HepG2 (cell line): Measurements from ENCODE around the gene ASB4. TPM values are rescaled to one million over a fixed set of nuclear protein-coding genes. Genes with fewer than 3 reads are reported as not detected.

ENCODE experiments used
- ATAC-seq: fragments of 200-7000 bp; cut with Tn5 transposase; 3 replicates; pipeline ENCODE4 v1.9.1; 2020; ENCODE audit warnings: mild to moderate bottlenecking, moderate library complexity
- BruUV-seq: library from RNA; stranded (reverse); fragments of 400-500 nt; replicated peaks from 2 replicates; lab custom pipeline; 2021; lab: Mats Ljungman, UMichigan
- CTCF ChIA-PET: fragments of 300-600 bp; formaldehyde crosslinking; extraction: SDS; loops from one replicate; lab custom pipeline; 2021; ENCODE audit warnings: low total read pairs, inconsistent platforms, low intra/inter-chr PET ratio; lab: Yijun Ruan, JAX
- POLR2A ChIA-PET: fragments of 350-600 bp; sonication (Branson Sonifier 250); formaldehyde crosslinking; loops from one replicate; lab custom pipeline; 2020; ENCODE audit warnings: antibody characterized with exemption, inconsistent platforms; lab: Yijun Ruan, JAX
- DNase-seq: peaks from one replicate; pipeline ENCODE4 v3.0.0-alpha.2; 2015; ENCODE audit warnings: low spot score
- FAIRE-seq: peaks from 3 replicates; lab custom pipeline; 2011; peaks lifted over from hg19 to GRCh38; lab: Jason Lieb, UNC
- H2AFZ ChIP-seq: one replicate; pipeline ENCODE4 v1.6.1; 2011; ENCODE audit warnings: low read length, inconsistent platforms
- H3K27ac ChIP-seq: fragments of 300-600 bp; 3 replicates; pipeline ENCODE4 v1.8.0; 2011; ENCODE audit warnings: mixed run types, mild to moderate bottlenecking, mixed read lengths, low read length, inconsistent platforms; ENCODE audit not compliant: insufficient read depth; ENCODE audit errors: extremely low read length
- H3K27me3 ChIP-seq, 2 experiments: fragments of 200-600 bp in 1 of 2; 2 replicates in 1 of 2; 3 replicates in 1 of 2; pipeline versions ENCODE4 v1.6.0 to v1.8.0; 2011; ENCODE audit warnings: low read length in 2 of 2, mild to moderate bottlenecking in 2 of 2, moderate library complexity in 2 of 2, inconsistent platforms in 1 of 2; ENCODE audit not compliant: insufficient read depth in 2 of 2, control insufficient read depth in 1 of 2
- H3K36me3 ChIP-seq, 2 experiments: fragments of 200-600 bp in 1 of 2; replicated peaks in 1 of 2; 2 replicates in 1 of 2; 3 replicates in 1 of 2; pipeline versions ENCODE4 v1.5.1 to v1.8.0; 2011; ENCODE audit warnings: low read length in 2 of 2, inconsistent platforms in 1 of 2; ENCODE audit not compliant: insufficient read depth in 2 of 2, control insufficient read depth in 1 of 2
- H3K4me1 ChIP-seq: 2 replicates; pipeline ENCODE4 v1.5.1; 2012; ENCODE audit warnings: low read length, inconsistent platforms; ENCODE audit not compliant: insufficient read depth
- H3K4me2 ChIP-seq: 2 replicates; pipeline ENCODE4 v1.6.0; 2011; ENCODE audit warnings: low read depth, low read length, inconsistent platforms
- H3K4me3 ChIP-seq, 3 experiments: fragments of 200-600 bp in 1 of 3; sonication (generic), shearing (Covaris generic) in 1 of 3; replicated peaks in 1 of 3; 2 replicates each; pipeline ENCODE4 v1.5.1; 2011 to 2016; ENCODE audit warnings: low read length in 3 of 3, inconsistent platforms in 2 of 3, low read depth in 2 of 3, mild to moderate bottlenecking in 2 of 3, control low read depth in 1 of 3, mixed read lengths in 1 of 3; ENCODE audit not compliant: insufficient read depth in 1 of 3
- H3K79me2 ChIP-seq: one replicate; pipeline ENCODE4 v1.6.1; 2011; ENCODE audit warnings: low read length, inconsistent platforms; ENCODE audit not compliant: insufficient read depth
- H3K9ac ChIP-seq: 2 replicates; pipeline ENCODE4 v1.6.0; 2011; ENCODE audit warnings: mild to moderate bottlenecking, low read depth, low read length, inconsistent platforms; ENCODE audit not compliant: insufficient read depth
- H3K9me3 ChIP-seq: 2 replicates; pipeline ENCODE4 v1.5.1; 2012; ENCODE audit warnings: mild to moderate bottlenecking, low read length
- H4K20me1 ChIP-seq: 2 replicates; pipeline ENCODE4 v1.6.0; 2011; ENCODE audit warnings: inconsistent platforms, mild to moderate bottlenecking, low read length, moderate library complexity; ENCODE audit not compliant: insufficient read depth
- AHR ChIP-seq: IDR thresholded peaks from 2 replicates; pipeline ENCODE4 v1.6.1; 2018; ENCODE audit warnings: missing genetic modification reagents, missing compliant biosample characterization
- EZH2 ChIP-seq: conservative IDR thresholded peaks from 2 replicates; pipeline ENCODE4 v1.6.1; 2012; ENCODE audit warnings: mild to moderate bottlenecking, low read depth, low read length, moderate library complexity
- HNF4G ChIP-seq, 2 experiments: sonication (generic) in 1 of 2; formaldehyde crosslinking in 1 of 2; IDR thresholded peaks; 2 replicates each; pipeline versions ENCODE4 v1.4.0 to v1.6.1; 2011 to 2020; ENCODE audit warnings: borderline replicate concordance in 2 of 2, low read depth in 2 of 2, mild to moderate bottlenecking in 2 of 2, low read length in 1 of 2, missing genetic modification reagents in 1 of 2, moderate library complexity in 1 of 2
- HNRNPUL1 ChIP-seq: fragments of 200-400 bp; formaldehyde crosslinking; IDR thresholded peaks from 2 replicates; pipeline ENCODE4 v1.6.1; 2017; ENCODE audit warnings: low read depth, mild to moderate bottlenecking, low read length, moderate library complexity
- MXD3 ChIP-seq: IDR thresholded peaks from 2 replicates; pipeline ENCODE4 v1.6.1; 2016; ENCODE audit warnings: mild to moderate bottlenecking, missing biosample characterization, missing genetic modification reagents
- PHB2 ChIP-seq: fragments of 450-650 bp; IDR thresholded peaks from 2 replicates; pipeline ENCODE4 v1.6.1; 2018; ENCODE audit not compliant: partially characterized antibody
- RORA ChIP-seq: sonication (generic); formaldehyde crosslinking; IDR thresholded peaks from 2 replicates; pipeline ENCODE4 v1.5.0; 2020; ENCODE audit warnings: mild to moderate bottlenecking, missing genetic modification reagents, moderate library complexity
- ZFP36 ChIP-seq: fragments of 150-350 bp; IDR thresholded peaks from 2 replicates; pipeline ENCODE4 v1.6.1; 2018; ENCODE audit warnings: borderline replicate concordance, low read length, low read depth; ENCODE audit not compliant: partially characterized antibody
- ZMYM4 ChIP-seq: sonication (generic); formaldehyde crosslinking; IDR thresholded peaks from 2 replicates; pipeline ENCODE4 v1.8.1; 2023; ENCODE audit warnings: mild to moderate bottlenecking, missing genetic modification reagents
- ZNF24 ChIP-seq: fragments of 450-650 bp; IDR thresholded peaks from 2 replicates; pipeline ENCODE4 v1.6.1; 2017; ENCODE audit warnings: antibody characterized with exemption, mild to moderate bottlenecking
- ZNF317 ChIP-seq: sonication (generic); formaldehyde crosslinking; IDR thresholded peaks from 2 replicates; pipeline ENCODE4 v1.5.0; 2020; ENCODE audit warnings: mild to moderate bottlenecking, missing genetic modification reagents
- ZNF7 ChIP-seq: IDR thresholded peaks from 2 replicates; pipeline ENCODE4 v1.6.1; 2016; ENCODE audit warnings: missing biosample characterization, missing genetic modification reagents
- ZNF883 ChIP-seq: sonication (generic); formaldehyde crosslinking; IDR thresholded peaks from 2 replicates; pipeline ENCODE4 v1.5.1; 2020; ENCODE audit warnings: mild to moderate bottlenecking, missing genetic modification reagents; ENCODE audit errors: not compliant biosample characterization
- WGBS: methylation state at CpG from one replicate; pipeline ENCODE4 v1.1.6; 2017; ENCODE audit warnings: low lambda C conversion rate; 5-methylcytosine and 5-hydroxymethylcytosine counted together
- in situ Hi-C: cut with HindIII; loops from 2 replicates; pipeline ENCODE4 v1.10.0; 2017; ENCODE audit warnings: low pct_unique_long_range_greater_than_20kb; ENCODE audit not compliant: extremely low pct_ligation_motif_present
- intact Hi-C: fragments of 100-400 bp; cut with micrococcal nuclease; formaldehyde crosslinking; loops from one replicate; pipeline ENCODE4 v1.10.0; 2022; ENCODE audit not compliant: unreplicated experiment
- polyA plus RNA-seq, 8 experiments: library from polyadenylated mRNA; depleted of rRNA in 3 of 8; stranded (reverse) in 7 of 8; unstranded in 1 of 8; fragments of >200 nt; fragmentation: Illumina TruSeq in 4 of 8; extraction: Trizol in 4 of 8; gene quantifications; 2 replicates each; pipeline versions ENCODE4 v1.2.1 to v1.2.3, GENCODE V29; 2011 to 2016; ENCODE audit warnings: low read depth in 4 of 8, missing spikeins in 1 of 8, mixed read lengths in 1 of 8; ENCODE audit not compliant: insufficient read depth in 1 of 8
- total RNA-seq, 5 experiments: library from RNA; depleted of rRNA; stranded (reverse); fragments of >200 nt; fragmentation: Illumina TruSeq; extraction: Trizol; gene quantifications; 2 replicates each; pipeline ENCODE4 v1.2.3, GENCODE V29; 2016; ENCODE audit warnings: low read depth in 1 of 5
- TF ChIP-seq, protein P1 (sequence below): sonication (generic); formaldehyde crosslinking; IDR thresholded peaks from 2 replicates; pipeline ENCODE4 v1.4.0; 2020; ENCODE audit warnings: low read depth, mild to moderate bottlenecking, missing genetic modification reagents
- TF ChIP-seq, protein P2 (sequence below): sonication (generic); formaldehyde crosslinking; IDR thresholded peaks from 2 replicates; pipeline ENCODE4 v1.8.1; 2023; ENCODE audit warnings: mild to moderate bottlenecking, moderate library complexity, missing genetic modification reagents
- TF ChIP-seq, protein P3 (sequence below): sonication (generic); formaldehyde crosslinking; IDR thresholded peaks from 2 replicates; pipeline ENCODE4 v1.9.0; 2021; ENCODE audit warnings: mild to moderate bottlenecking, missing genetic modification reagents

The ASB4 gene
- total and polyA plus RNA-seq, 2 of the 13 experiments (the other 11 are each of a cell fraction or from before 2014, with no cell fraction given): 1.1 to 4.0 TPM

DNA sequence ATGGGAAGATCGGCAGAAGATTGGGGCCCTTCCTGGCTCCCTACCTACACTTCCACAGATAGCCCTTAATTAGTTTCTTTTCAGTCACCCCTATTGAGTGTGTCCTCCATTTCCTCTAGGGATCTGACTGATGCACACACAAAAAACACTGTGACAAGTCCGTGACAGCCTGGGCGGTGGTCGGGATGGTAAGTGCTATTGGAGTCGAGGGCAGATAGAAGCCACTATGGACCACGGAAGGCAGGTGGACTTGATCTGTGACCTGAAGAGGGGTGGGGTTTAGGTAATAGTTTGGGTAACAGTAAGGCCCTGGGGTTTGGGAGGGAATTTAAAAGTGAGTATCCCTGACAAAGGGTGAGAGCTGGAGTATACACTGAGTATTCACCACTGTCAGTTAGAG lies 57.6 kb downstream of the ASB4 start:
- intact Hi-C loops (no loop called here), in situ Hi-C loops (loop anchor here (25.0 kb wide), 1 partner anchor 319 kb away; no protein-coding TSS in a partner anchor)
- Histone ChIP-seq H3K36me3 (no peaks in the 10 kb centered on the region), H3K27me3 (no peaks in the 10 kb centered on the region), H3K27ac (no peak overlapping the region), H3K4me2 (no peak overlapping the region), H4K20me1 (no peaks in the 10 kb centered on the region), H3K79me2 (no peaks in the 10 kb centered on the region), H3K4me1 (no peaks in the 10 kb centered on the region), H3K4me3 (no peak overlapping the region), H3K9ac (no peak overlapping the region), H3K9me3 (no peaks in the 10 kb centered on the region), H2AFZ (no peak overlapping the region)
- 58% methylated on average over 6 of the region's 6 CpGs for WGBS
- FAIRE-seq: no peak
- no peak for DNase-seq
- ChIA-PET CTCF (no interaction called here), POLR2A (no interaction called here)
- TF ChIP-seq, protein P1, sequence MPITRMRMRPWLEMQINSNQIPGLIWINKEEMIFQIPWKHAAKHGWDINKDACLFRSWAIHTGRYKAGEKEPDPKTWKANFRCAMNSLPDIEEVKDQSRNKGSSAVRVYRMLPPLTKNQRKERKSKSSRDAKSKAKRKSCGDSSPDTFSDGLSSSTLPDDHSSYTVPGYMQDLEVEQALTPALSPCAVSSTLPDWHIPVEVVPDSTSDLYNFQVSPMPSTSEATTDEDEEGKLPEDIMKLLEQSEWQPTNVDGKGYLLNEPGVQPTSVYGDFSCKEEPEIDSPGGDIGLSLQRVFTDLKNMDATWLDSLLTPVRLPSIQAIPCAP (CRISPR knock-in tag): no peak
- TF ChIP-seq RORA (CRISPR knock-in tag) (no peak), EZH2 (no peak), PHB2 (no peak), MXD3 (CRISPR knock-in tag) (no peak), HNF4G (IDR thresholded peaks at IDR 0.05; ENCODE audit: borderline replicate concordance, low read depth, low read length) (no peak), HNF4G (CRISPR knock-in tag; IDR thresholded peaks at IDR 0.05; ENCODE audit: borderline replicate concordance, low read depth) (no peak), ZMYM4 (CRISPR knock-in tag) (no peak), ZFP36 (no peak), ZNF7 (CRISPR knock-in tag) (no peak), ZNF317 (no peak), AHR (CRISPR knock-in tag) (no peak), HNRNPUL1 (no peak), ZNF883 (CRISPR knock-in tag) (no peak), ZNF24 (no peak)
- TF ChIP-seq, protein P2, sequence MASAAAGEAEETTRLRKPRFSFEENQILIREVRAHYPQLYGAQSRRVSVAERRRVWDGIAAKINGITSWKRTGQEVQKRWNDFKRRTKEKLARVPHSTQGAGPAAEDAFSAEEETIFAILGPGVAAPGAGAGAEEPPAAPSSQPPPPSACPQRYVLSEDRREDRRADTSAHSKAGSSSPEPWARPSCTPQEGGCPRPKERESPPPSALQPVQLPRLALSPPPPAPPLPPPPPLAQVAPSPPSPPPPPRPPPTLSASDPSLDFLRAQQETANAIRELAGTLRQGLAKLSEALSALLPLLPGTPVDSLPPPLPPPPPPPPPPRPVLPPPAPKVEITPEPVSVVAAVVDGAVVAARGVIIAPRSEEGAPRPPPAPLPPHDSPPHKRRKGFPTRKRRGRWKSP (CRISPR knock-in tag): no peak
- TF ChIP-seq, protein P3, sequence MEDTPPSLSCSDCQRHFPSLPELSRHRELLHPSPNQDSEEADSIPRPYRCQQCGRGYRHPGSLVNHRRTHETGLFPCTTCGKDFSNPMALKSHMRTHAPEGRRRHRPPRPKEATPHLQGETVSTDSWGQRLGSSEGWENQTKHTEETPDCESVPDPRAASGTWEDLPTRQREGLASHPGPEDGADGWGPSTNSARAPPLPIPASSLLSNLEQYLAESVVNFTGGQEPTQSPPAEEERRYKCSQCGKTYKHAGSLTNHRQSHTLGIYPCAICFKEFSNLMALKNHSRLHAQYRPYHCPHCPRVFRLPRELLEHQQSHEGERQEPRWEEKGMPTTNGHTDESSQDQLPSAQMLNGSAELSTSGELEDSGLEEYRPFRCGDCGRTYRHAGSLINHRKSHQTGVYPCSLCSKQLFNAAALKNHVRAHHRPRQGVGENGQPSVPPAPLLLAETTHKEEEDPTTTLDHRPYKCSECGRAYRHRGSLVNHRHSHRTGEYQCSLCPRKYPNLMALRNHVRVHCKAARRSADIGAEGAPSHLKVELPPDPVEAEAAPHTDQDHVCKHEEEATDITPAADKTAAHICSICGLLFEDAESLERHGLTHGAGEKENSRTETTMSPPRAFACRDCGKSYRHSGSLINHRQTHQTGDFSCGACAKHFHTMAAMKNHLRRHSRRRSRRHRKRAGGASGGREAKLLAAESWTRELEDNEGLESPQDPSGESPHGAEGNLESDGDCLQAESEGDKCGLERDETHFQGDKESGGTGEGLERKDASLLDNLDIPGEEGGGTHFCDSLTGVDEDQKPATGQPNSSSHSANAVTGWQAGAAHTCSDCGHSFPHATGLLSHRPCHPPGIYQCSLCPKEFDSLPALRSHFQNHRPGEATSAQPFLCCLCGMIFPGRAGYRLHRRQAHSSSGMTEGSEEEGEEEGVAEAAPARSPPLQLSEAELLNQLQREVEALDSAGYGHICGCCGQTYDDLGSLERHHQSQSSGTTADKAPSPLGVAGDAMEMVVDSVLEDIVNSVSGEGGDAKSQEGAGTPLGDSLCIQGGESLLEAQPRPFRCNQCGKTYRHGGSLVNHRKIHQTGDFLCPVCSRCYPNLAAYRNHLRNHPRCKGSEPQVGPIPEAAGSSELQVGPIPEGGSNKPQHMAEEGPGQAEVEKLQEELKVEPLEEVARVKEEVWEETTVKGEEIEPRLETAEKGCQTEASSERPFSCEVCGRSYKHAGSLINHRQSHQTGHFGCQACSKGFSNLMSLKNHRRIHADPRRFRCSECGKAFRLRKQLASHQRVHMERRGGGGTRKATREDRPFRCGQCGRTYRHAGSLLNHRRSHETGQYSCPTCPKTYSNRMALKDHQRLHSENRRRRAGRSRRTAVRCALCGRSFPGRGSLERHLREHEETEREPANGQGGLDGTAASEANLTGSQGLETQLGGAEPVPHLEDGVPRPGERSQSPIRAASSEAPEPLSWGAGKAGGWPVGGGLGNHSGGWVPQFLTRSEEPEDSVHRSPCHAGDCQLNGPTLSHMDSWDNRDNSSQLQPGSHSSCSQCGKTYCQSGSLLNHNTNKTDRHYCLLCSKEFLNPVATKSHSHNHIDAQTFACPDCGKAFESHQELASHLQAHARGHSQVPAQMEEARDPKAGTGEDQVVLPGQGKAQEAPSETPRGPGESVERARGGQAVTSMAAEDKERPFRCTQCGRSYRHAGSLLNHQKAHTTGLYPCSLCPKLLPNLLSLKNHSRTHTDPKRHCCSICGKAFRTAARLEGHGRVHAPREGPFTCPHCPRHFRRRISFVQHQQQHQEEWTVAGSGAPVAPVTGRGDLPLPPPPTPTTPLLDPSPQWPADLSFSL (CRISPR knock-in tag): no peak
- BruUV-seq: no TSS peak
- ATAC-seq: no peak
